Fibroblast of skin of left quadriceps (primary cell): ENCODE results near the gene OPHN1.
"Not testable (repeated sequence)": the region's sequence is repeated elsewhere in the genome, so short reads cannot be mapped to it uniquely, and the experiment has no call there.

Source experiments
- DNase-seq, 2 experiments: peaks; one replicate each; pipeline ENCODE4 v3.0.0-alpha.2; 2013; ENCODE audit warnings: low read depth in 2 of 2

Gene OPHN1

GRCh38 chrX:68177542-68177941 is 255.8 kb downstream of the OPHN1 start:
- no peak for DNase-seq

- DNase-seq = peak in 1 of 2 experiments; percentile 21
These were observed 257.7 kb downstream of the OPHN1 start for GRCh38 chrX:68175562-68175961.

- DNase-seq = no peak
These were observed 269.9 kb downstream of the OPHN1 start for GRCh38 chrX:68163441-68163840.

GRCh38 chrX:68147848-68148247 is 285.4 kb downstream of the OPHN1 start:
- DNase-seq = no peak

GRCh38 chrX:68146054-68146453 is 287.2 kb downstream of the OPHN1 start:
- DNase-seq = no peak

GRCh38 chrX:68139791-68140190 is 293.5 kb downstream of the OPHN1 start:
- DNase-seq = no peak

GRCh38 chrX:68133181-68133580 is 300.1 kb downstream of the OPHN1 start:
- no peak for DNase-seq

GRCh38 chrX:68132749-68133148 is 300.5 kb downstream of the OPHN1 start:
- no peak for DNase-seq

GRCh38 chrX:68121835-68122234 is 311.5 kb downstream of the OPHN1 start:
- no peak for DNase-seq

- no peak for DNase-seq
These were observed 311.9 kb downstream of the OPHN1 start for GRCh38 chrX:68121371-68121770.

- DNase-seq = no peak
These were observed 317.9 kb downstream of the OPHN1 start for GRCh38 chrX:68115371-68115770.

- DNase-seq = no peak
These were observed 318.6 kb downstream of the OPHN1 start for GRCh38 chrX:68114573-68115129.

- no peak for DNase-seq
These were observed 319.3 kb downstream of the OPHN1 start for GRCh38 chrX:68113837-68114572.

- no peak for DNase-seq
These were observed 321.0 kb downstream of the OPHN1 start for GRCh38 chrX:68112321-68112720.

- no peak for DNase-seq
These were observed 324.1 kb downstream of the OPHN1 start for GRCh38 chrX:68109162-68109561.

- DNase-seq = no peak
These were observed 334.9 kb downstream of the OPHN1 start for GRCh38 chrX:68098431-68098830.

- DNase-seq = no peak
These were observed 343.0 kb downstream of the OPHN1 start for GRCh38 chrX:68090266-68090665.

GRCh38 chrX:68087526-68087925 is 345.8 kb downstream of the OPHN1 start:
- no peak for DNase-seq

- DNase-seq = no peak
These were observed 346.6 kb downstream of the OPHN1 start for GRCh38 chrX:68086709-68087108.

GRCh38 chrX:68084765-68085164 is 348.5 kb downstream of the OPHN1 start:
- DNase-seq = peak; percentile 29

- peak; percentile 22 to 31 for DNase-seq
These were observed 349.8 kb downstream of the OPHN1 start for GRCh38 chrX:68083510-68083909.

GRCh38 chrX:68079961-68080360 is 353.3 kb downstream of the OPHN1 start:
- DNase-seq = no peak

GRCh38 chrX:68078801-68079200 is 354.5 kb downstream of the OPHN1 start:
- DNase-seq = not testable (repeated sequence)

- no peak for DNase-seq
These were observed 355.9 kb downstream of the OPHN1 start for GRCh38 chrX:68077378-68077777.
